GM12872 (cell line): ENCODE results near the gene PRR5.

Experiments
- TF ChIP-seq, protein P1 (sequence below): IDR thresholded peaks from 3 replicates; pipeline ENCODE4 v1.5.1; 2011; ENCODE audit warnings: low read depth, mild to moderate bottlenecking, low read length, moderate library complexity; ENCODE audit not compliant: insufficient read depth

PRR5 gene

DNA sequence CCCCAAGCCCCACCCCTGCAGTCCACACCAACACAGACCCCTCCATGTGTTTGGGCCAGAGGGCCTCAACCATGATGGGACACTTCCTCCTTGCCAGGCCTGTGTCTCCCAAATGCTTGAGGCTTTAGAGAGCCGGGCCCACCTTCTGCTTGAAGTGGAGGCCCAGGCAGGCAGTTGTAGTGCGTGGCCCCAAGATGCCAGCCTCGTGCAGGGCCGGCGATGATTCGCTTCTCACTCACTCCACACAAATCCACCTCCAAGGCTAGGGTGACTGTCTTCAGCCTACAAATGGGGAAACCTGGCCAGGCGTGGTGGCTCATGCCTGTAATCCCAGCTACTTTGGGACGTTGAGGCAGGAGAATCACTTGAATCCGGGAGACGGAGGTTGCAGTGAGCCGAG is 5.7 kb downstream of the PRR5 start:
- TF ChIP-seq, protein P1, sequence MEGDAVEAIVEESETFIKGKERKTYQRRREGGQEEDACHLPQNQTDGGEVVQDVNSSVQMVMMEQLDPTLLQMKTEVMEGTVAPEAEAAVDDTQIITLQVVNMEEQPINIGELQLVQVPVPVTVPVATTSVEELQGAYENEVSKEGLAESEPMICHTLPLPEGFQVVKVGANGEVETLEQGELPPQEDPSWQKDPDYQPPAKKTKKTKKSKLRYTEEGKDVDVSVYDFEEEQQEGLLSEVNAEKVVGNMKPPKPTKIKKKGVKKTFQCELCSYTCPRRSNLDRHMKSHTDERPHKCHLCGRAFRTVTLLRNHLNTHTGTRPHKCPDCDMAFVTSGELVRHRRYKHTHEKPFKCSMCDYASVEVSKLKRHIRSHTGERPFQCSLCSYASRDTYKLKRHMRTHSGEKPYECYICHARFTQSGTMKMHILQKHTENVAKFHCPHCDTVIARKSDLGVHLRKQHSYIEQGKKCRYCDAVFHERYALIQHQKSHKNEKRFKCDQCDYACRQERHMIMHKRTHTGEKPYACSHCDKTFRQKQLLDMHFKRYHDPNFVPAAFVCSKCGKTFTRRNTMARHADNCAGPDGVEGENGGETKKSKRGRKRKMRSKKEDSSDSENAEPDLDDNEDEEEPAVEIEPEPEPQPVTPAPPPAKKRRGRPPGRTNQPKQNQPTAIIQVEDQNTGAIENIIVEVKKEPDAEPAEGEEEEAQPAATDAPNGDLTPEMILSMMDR = no peak

DNA sequence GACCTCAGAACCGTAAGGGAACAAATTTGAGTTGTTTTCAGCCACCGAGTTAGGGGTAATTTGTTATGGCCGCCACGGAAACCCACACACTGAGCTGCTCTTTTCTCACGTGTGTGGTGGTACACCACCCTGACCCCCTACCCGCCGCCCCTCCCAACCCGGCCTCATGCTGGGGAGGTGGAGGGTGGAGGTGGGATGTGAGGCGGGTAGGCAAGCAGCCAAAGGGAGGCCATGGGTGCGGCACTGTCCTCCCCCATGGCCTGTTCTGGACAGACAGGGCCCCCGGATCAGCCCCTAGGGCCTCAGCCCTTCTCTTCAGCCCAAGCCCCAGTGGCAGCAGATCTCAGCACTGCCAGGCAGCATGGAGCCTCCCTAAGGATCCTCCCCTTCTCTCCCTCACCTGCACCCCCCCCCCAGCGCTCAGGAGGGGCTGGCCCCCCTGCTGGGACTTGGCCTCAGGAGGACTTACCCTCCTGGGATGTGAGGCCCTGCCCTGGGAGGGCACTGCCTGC is 7.9 kb downstream of the PRR5 start:
- TF ChIP-seq, protein P1 = no peak

GRCh38 chr22:44710474-44711240 is 8.7 kb downstream of the PRR5 start:
- TF ChIP-seq, protein P1 = no peak

DNA sequence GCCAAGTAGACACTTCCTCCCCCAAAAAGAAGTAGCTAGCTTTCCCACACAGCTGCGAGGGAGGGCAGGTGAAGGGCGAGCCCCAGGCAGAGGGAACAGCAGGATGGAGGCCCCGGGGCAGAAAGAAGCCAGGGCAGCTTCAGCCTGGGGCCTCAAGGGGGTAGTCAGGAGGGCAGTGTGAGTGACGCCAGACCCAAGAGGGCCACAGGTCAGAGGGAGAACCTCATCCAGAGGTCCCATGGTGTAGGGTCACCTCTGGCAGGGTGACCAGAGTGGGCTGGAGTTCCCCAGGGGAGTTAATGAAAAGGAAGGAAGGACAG is 9.2 kb downstream of the PRR5 start:
- TF ChIP-seq, protein P1 = no peak

- TF ChIP-seq, protein P1 = no peak
These were observed 9.9 kb downstream of the PRR5 start for GRCh38 chr22:44711690-44712555.

DNA sequence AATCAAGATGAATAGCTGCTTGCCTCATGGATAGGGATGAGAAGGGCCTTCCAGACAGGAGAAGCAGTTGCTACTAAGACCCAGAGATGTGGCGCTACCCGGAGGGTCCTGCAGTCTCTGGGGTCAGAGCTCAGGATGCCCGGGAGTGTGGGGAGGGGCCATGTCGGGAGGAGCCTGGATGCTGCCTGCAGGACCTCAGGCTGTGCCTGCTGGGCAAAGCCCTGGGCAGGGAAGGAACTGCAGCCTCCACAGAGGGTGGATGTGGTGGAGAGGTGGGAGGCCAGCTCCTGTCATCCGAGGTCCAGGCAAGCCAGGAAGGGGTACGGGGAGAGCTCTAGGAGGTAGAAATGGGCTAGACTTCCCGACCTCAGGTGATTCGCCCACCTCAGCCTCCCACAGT is 11.0 kb downstream of the PRR5 start:
- TF ChIP-seq, protein P1 = no peak

DNA sequence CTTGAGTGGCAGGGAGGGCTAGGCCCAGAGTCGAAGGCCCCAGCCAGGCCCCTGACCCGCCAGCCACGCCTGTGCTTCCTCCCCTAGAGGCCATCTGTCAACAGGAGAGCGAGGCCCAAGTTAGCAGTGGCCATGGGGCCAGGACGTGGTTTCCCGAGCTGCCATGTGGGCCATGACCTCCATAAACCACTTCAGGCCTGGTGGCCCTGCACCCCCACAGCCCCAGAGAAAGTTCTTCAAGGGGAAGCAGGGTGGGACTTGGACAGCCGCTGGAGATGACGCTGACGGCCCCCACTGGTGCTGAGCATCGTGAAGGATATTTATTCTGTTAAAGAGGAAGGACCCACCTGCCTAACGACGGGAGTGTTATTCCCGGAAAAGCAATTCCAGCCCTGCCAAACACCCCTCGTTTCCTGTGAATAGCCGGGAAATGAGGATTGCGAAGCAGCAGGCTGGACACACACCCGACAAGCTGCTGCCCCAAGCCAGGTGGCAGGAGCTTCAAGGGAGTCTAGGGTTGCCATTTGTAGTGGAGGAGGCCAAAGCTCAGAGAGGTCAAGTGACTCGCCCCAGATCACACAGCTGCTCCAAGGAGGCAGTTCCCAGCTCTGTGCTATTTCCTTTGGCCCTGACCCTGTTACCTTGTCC is 12.8 kb downstream of the PRR5 start:
- TF ChIP-seq, protein P1 = no peak
